GM12878 (cell line): ENCODE measurements around the gene S100P. TPM values are rescaled to one million over a fixed set of nuclear protein-coding genes. Genes with fewer than 3 reads are reported as not detected.

Source experiments
- ATAC-seq: fragments of 200-7000 bp; cut with Tn5 transposase; 3 replicates; pipeline ENCODE4 v1.9.1; 2020; ENCODE audit warnings: mild to moderate bottlenecking, moderate library complexity
- BruUV-seq: library from RNA; stranded (reverse); fragments of 400-500 nt; replicated peaks from 2 replicates; lab custom pipeline; 2021; lab: Mats Ljungman, UMichigan
- CTCF ChIA-PET: fragments of 300-600 bp; sonication (Branson Sonifier 250); formaldehyde crosslinking; extraction: SDS; loops from one replicate; lab custom pipeline; 2021; ENCODE audit warnings: inconsistent platforms; lab: Yijun Ruan, JAX
- POLR2A ChIA-PET: fragments of 350-600 bp; formaldehyde crosslinking; extraction: SDS; loops from one replicate; lab custom pipeline; 2021; ENCODE audit warnings: inconsistent platforms; lab: Charles Lee
- RAD21 ChIA-PET: fragments of 300-600 bp; sonication (Branson Sonifier 250); formaldehyde crosslinking; loops from one replicate; lab custom pipeline; 2023; ENCODE audit warnings: antibody characterized with exemption; ENCODE audit not compliant: unreplicated experiment; lab: Charles Lee
- SMC1A ChIA-PET: fragments of 300-600 bp; sonication (Branson Sonifier 250); formaldehyde crosslinking; loops from one replicate; lab custom pipeline; 2023; ENCODE audit not compliant: unreplicated experiment, uncharacterized antibody; lab: Charles Lee
- DNase-seq: peaks from one replicate; pipeline ENCODE4 v3.0.0-alpha.2; 2011; ENCODE audit warnings: low read depth, low spot score
- FAIRE-seq: peaks from 3 replicates; lab custom pipeline; 2011; peaks lifted over from hg19 to GRCh38; lab: Jason Lieb, UNC
- H2AFZ ChIP-seq: 2 replicates; pipeline ENCODE4 v1.6.0; 2011; ENCODE audit warnings: low read depth, low read length, control low read depth; ENCODE audit not compliant: control insufficient read depth
- H3K27ac ChIP-seq: 2 replicates; pipeline ENCODE4 v1.5.1; 2011; ENCODE audit warnings: control low read depth; ENCODE audit not compliant: control insufficient read depth, insufficient read depth
- H3K27me3 ChIP-seq, 2 experiments: replicated peaks in 1 of 2; 2 replicates each; pipeline versions ENCODE4 v1.6.0 to v1.6.1; 2011; ENCODE audit warnings: low read length in 1 of 2; ENCODE audit not compliant: control insufficient read depth in 2 of 2, insufficient read depth in 2 of 2
- H3K36me3 ChIP-seq, 2 experiments: 2 replicates each; pipeline ENCODE4 v1.5.1; 2011; ENCODE audit warnings: low read length in 1 of 2; ENCODE audit not compliant: control insufficient read depth in 2 of 2, insufficient read depth in 2 of 2
- H3K4me1 ChIP-seq: 2 replicates; pipeline ENCODE4 v1.6.1; 2011; ENCODE audit warnings: mild to moderate bottlenecking, low read length, moderate library complexity, mixed read lengths; ENCODE audit not compliant: control insufficient read depth, insufficient read depth
- H3K4me2 ChIP-seq: 2 replicates; pipeline ENCODE4 v1.6.0; 2011; ENCODE audit warnings: control low read depth; ENCODE audit not compliant: control insufficient read depth, insufficient read depth
- H3K4me3 ChIP-seq: fragments of 200-600 bp; sonication (generic); 2 replicates; pipeline ENCODE4 v1.5.1; 2016
- H3K79me2 ChIP-seq: 2 replicates; pipeline ENCODE4 v1.6.0; 2011; ENCODE audit warnings: low read length; ENCODE audit not compliant: control insufficient read depth, insufficient read depth
- H3K9ac ChIP-seq: 2 replicates; pipeline ENCODE4 v1.8.0; 2011; ENCODE audit warnings: low read length, control low read depth, mixed read lengths; ENCODE audit not compliant: control insufficient read depth, insufficient read depth
- H3K9me3 ChIP-seq: replicated peaks from 3 replicates; pipeline ENCODE4 v1.5.1; 2011; ENCODE audit warnings: mild to moderate bottlenecking, low read length; ENCODE audit not compliant: control insufficient read depth, insufficient read depth
- H4K20me1 ChIP-seq: 2 replicates; pipeline ENCODE4 v1.6.0; 2011; ENCODE audit not compliant: control insufficient read depth, insufficient read depth
- FOS ChIP-seq: IDR thresholded peaks from 3 replicates; pipeline ENCODE4 v1.6.1; 2011; ENCODE audit warnings: borderline replicate concordance; ENCODE audit not compliant: insufficient read length; ENCODE audit errors: extremely low read depth
- JUND ChIP-seq: IDR thresholded peaks from 2 replicates; pipeline ENCODE4 v1.6.1; 2012; ENCODE audit warnings: low read depth, mild to moderate bottlenecking, low read length, improper control_type of control experiment, moderate library complexity
- MTA3 ChIP-seq: IDR thresholded peaks from 2 replicates; pipeline ENCODE4 v1.6.1; 2012; ENCODE audit warnings: low read length, inconsistent platforms, borderline replicate concordance
- RBBP5 ChIP-seq: fragments of 200-600 bp; sonication (generic); conservative IDR thresholded peaks from 2 replicates; pipeline ENCODE4 v1.6.1; 2016
- ZNF384 ChIP-seq: IDR thresholded peaks from 2 replicates; pipeline ENCODE4 v1.6.1; 2012; ENCODE audit warnings: low read depth, mild to moderate bottlenecking, low read length, improper control_type of control experiment, borderline replicate concordance
- ZSCAN29 ChIP-seq: fragments of 450-650 bp; IDR thresholded peaks from 2 replicates; pipeline ENCODE4 v1.6.1; 2017; ENCODE audit warnings: mild to moderate bottlenecking, moderate library complexity
- WGBS: methylation state at CpG from one replicate; pipeline ENCODE4 v1.1.6; 2016; ENCODE audit warnings: low lambda C conversion rate; ENCODE audit not compliant: insufficient replicate concordance, insufficient coverage; ENCODE audit errors: missing lambda C conversion rate; 5-methylcytosine and 5-hydroxymethylcytosine counted together
- in situ Hi-C: fragments of 300-500 bp; cut with MboI; formaldehyde crosslinking; loops from 9 replicates; pipeline ENCODE4 v1.14.3; 2018; ENCODE audit warnings: mixed read lengths
- intact Hi-C: fragments of 100-400 bp; cut with micrococcal nuclease; formaldehyde crosslinking; loops from one replicate; pipeline ENCODE4 v1.14.2; 2022; ENCODE audit not compliant: unreplicated experiment
- polyA plus RNA-seq, 11 experiments: library from polyadenylated mRNA; depleted of rRNA in 4 of 11; unstranded in 6 of 11; stranded (reverse) in 5 of 11; fragments of >200 nt; fragmentation: Nextera tagmentation in 4 of 11; fragmentation: Illumina TruSeq in 1 of 11; extraction: Ambion mirVana in 4 of 11; extraction: Trizol in 1 of 11; gene quantifications; 1 replicate in 1 of 11; 2 replicates in 10 of 11; pipeline versions ENCODE4 v1.2.1 to v1.2.3, GENCODE V29; 2011 to 2016; ENCODE audit warnings: inconsistent platforms in 2 of 11, missing spikeins in 2 of 11, low read depth in 1 of 11
- total RNA-seq, 4 experiments: library from RNA; depleted of rRNA in 3 of 4; stranded (reverse); fragments of >200 nt in 3 of 4; fragmentation: Illumina TruSeq in 1 of 4; extraction: Trizol in 1 of 4; gene quantifications; 2 replicates each; pipeline versions ENCODE4 v1.2.1 to v1.2.3, GENCODE V29; 2013 to 2021
- TF ChIP-seq, protein P1 (sequence below): fragments of 450-650 bp; IDR thresholded peaks from 2 replicates; pipeline ENCODE4 v1.6.1; 2017; ENCODE audit warnings: borderline replicate concordance

The S100P gene
- total and polyA plus RNA-seq, 10 of the 15 experiments (the other 5 are each of a cell fraction or from before 2014, with no cell fraction given) = 0.90 TPM; not detected in 9

DNA sequence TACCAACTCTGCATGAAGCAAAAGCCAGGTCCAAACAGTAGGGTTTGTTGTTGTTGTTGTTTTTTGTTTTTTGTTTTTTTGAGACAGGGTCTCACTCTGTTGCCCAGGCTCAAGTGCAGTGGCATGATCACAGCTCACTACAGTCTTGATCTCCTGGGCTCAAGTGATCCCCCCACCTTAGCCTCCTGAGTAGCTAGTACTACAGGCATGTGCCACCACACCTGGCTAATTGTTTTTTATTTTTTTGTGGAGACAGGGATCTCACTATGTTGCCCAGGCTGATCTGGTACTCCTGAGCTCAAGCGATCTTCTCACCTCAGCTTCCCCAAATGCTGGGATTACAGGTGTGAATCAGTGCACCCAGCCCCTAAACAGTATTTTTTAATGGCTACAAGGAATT is 6.2 kb downstream of the S100P start:
- no peak overlapping the region for H3K4me2 ChIP-seq
- in situ Hi-C loops = no loop called here
- intact Hi-C loops = no loop called here
- 100% methylated on average over 1 of the region's 1 CpG for WGBS
- ChIA-PET CTCF (interaction anchor here (1.0 to 2.1 kb wide), 4 partner anchors 12 to 371 kb away, joined by 3 to 4 read pairs (median 4); a partner anchor contains a TSS), SMC1A (interaction anchor here (0.6 to 1.9 kb wide), 3 partner anchors 9 to 104 kb away, joined by 3 to 4 read pairs (median 3); no protein-coding TSS in a partner anchor), POLR2A (no interaction called here), RAD21 (no interaction called here)
- peaks cover 5% of the 10 kb centered on the region for H3K4me1 ChIP-seq
- BruUV-seq = no TSS peak
- peaks cover 5% of the 10 kb centered on the region; the same call in 2 of the 3 replicates for H3K9me3 ChIP-seq
- H3K9ac ChIP-seq = no peak overlapping the region
- DNase-seq = no peak
- no peak overlapping the region for H2AFZ ChIP-seq
- H3K27ac ChIP-seq = no peak overlapping the region
- no peaks in the 10 kb centered on the region for H3K27me3 ChIP-seq
- TF ChIP-seq JUND = no peak
- no peak for TF ChIP-seq RBBP5
- no peak for TF ChIP-seq ZNF384
- TF ChIP-seq, protein P1, sequence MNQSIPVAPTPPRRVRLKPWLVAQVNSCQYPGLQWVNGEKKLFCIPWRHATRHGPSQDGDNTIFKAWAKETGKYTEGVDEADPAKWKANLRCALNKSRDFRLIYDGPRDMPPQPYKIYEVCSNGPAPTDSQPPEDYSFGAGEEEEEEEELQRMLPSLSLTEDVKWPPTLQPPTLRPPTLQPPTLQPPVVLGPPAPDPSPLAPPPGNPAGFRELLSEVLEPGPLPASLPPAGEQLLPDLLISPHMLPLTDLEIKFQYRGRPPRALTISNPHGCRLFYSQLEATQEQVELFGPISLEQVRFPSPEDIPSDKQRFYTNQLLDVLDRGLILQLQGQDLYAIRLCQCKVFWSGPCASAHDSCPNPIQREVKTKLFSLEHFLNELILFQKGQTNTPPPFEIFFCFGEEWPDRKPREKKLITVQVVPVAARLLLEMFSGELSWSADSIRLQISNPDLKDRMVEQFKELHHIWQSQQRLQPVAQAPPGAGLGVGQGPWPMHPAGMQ = no peak
- TF ChIP-seq FOS = no peak
- no peak for TF ChIP-seq MTA3
- TF ChIP-seq ZSCAN29 = no peak
- no peak for ATAC-seq
- no peaks in the 10 kb centered on the region for H4K20me1 ChIP-seq
- no peak overlapping the region for H3K4me3 ChIP-seq
- H3K36me3 ChIP-seq = peaks cover 3 to 15% of the 10 kb centered on the region in 2 experiments; a peak in 3 of 4 replicates
- peaks cover 6% of the 10 kb centered on the region for H3K79me2 ChIP-seq
- no peak for FAIRE-seq
